GM19099 (cell line): ENCODE measurements around the gene CNTN4.

Experiments
- POLR2A ChIP-seq: IDR thresholded peaks from 3 replicates; pipeline ENCODE4 v1.6.1; 2011; ENCODE audit warnings: low read depth; ENCODE audit not compliant: insufficient read length; ENCODE audit errors: extremely low read depth

The CNTN4 gene

GRCh38 chr3:2995195-2995594, 896.5 kb downstream of the CNTN4 start:
- no peak for TF ChIP-seq POLR2A

GRCh38 chr3:3005146-3005744, 906.6 kb downstream of the CNTN4 start:
- TF ChIP-seq POLR2A = no peak

DNA sequence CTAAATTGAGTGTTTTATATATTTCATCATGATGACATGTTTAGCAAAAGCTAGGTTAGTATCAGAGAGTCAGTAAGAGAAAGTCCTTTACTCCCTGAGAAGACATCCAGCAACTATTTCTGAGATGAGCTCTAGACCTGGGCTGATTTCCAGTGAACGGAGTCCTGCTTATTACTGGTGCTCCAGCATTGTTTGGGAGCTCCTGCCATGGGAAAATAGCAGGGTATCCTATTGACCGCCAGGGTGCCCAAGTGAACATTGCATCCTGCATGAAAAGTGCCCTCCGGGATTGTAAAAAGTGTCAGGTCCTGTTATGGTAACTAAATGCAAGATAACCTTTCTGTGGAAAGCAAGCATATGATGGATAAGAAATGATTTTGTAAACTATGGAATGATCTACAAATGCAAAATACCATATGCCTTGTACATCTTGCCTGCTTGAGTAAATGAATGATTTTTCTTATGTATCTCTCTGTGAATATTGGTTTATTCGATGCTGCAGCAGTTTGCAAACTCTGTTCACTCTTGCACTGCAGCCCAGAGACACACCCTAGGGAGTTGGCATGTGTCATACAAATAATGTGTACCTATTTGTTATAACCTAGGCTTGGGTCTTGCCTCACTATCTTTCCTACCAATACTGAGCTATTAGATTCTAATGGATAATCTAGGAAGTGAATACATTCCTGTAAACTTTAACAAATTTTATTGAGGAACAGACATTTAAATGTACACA, 914.8 kb downstream of the CNTN4 start:
- no peak for TF ChIP-seq POLR2A

- TF ChIP-seq POLR2A = no peak
These were observed 916.8 kb downstream of the CNTN4 start for GRCh38 chr3:3015185-3016089.

GRCh38 chr3:3016226-3016625, 917.6 kb downstream of the CNTN4 start:
- no peak for TF ChIP-seq POLR2A

DNA sequence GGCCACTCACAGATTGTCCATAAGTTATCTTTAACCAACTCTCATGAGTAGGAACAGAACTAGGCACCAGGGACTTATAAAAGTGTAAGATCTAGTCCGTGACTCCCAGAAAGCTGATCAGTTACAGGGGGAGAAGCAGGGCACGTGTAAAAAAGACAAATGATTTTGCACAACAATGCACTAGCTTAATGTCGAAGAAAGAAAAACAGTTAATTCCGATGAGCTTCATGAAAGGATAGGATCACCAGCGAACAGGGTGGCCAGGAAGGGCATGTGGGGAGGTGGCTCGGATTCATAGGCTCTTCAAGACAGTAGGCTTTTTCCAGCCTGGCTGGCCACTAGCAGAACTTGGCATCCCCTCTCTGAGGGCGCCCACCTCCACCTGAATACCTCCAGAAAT, 921.5 kb downstream of the CNTN4 start:
- TF ChIP-seq POLR2A = no peak

GRCh38 chr3:3023111-3023745, 924.6 kb downstream of the CNTN4 start:
- no peak for TF ChIP-seq POLR2A

DNA sequence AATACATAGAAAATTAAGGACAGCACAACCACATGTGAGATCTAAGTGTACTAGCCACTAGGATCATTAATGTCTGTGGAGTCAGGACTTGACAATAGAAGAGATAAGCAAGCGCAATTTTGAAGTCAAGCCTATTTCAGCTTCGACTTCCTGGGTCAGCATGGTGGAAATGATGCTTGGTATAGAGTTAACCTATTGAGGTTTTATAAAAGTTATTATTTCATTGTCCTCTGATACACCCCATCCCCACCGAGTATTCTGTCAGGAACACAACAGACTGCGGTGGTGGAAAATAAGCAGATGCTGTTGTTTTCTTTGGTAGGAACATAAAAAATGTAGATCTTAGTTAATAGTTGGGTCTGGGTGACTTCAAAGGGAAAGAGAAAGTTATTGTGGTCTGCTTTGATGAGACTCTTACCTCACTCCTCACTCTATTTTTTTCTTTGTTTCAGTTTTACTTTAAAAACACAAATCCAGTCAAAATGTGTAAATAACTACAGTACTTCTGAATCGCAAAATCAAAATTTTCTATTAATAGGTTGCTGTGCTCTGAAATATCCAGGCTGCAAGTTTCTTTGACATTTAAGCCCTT, 929.4 kb downstream of the CNTN4 start:
- TF ChIP-seq POLR2A = no peak

GRCh38 chr3:3031326-3031725, 932.7 kb downstream of the CNTN4 start:
- TF ChIP-seq POLR2A = no peak

DNA sequence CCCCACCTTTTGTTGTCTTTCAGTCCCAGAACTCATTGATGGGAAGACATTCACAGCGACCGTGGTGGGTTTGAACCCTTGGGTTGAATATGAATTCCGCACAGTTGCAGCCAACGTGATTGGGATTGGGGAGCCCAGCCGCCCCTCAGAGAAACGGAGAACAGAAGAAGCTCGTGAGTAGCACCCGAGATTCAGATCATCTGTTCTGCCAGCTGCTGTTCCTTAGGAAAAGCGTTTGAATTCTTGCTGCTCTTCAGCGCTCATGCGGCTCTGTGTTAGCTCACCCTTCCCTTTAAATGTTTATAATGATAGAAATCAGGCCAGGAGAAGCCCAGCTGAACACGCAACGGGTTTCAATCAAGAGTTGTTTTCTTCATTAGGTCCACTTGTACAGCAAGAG, 938.5 kb downstream of the CNTN4 start:
- no peak for TF ChIP-seq POLR2A

DNA sequence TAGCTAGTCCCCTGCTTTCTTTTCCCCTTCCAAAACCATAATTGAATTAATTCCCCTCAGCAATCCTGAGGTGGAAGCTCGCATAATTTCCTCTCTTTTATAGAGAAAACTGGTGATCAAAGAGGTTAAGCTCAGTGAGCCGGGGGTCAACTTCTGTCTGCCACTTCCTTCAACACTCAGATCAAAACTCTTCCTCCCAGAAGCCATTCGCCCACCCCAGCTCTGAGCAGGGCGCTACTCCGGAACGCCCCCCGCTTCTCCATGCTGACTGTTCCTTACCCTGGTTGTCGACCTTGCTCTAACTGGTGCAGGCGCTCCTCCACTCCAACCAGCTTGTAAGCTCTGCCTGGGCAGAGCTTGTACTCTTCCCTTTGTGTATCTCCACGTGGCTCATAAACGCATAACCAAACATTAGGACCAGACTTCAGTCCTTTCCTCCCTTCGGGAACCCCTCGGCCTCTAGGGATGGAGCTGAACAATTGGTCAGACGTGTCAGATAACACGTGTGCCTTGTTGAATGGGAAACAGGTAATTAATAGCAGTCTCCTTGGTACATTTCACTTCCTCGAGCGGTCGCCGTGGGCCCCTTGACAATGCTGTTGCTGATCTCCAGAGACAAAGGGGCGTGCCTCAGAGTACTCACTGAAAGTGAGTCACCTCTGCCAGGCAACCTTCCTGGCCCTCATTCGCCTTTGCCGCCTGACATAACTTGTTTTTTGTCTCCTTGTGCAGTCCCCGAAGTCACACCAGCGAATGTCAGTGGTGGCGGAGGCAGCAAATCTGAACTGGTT, 939.7 kb downstream of the CNTN4 start:
- TF ChIP-seq POLR2A = no peak

DNA sequence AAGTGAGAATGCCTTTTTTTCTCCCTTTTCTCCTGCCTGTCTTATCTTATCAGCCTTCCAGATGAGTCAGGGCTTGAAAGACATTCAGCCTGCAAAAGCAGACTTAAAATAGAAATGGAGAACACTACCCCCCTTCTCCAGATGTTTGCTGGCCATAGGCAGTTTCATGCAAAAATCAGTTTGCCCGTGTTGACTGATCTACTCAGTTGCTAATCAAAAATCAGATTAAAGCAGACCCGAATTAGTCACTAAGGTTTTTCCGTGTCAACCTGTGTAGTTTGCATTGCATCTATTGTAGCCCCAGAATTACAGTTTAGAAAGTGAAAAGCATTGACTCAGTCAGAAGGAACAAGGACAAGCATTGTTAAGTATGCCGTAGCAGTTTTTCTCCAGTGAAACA, 955.3 kb downstream of the CNTN4 start:
- no peak for TF ChIP-seq POLR2A

DNA sequence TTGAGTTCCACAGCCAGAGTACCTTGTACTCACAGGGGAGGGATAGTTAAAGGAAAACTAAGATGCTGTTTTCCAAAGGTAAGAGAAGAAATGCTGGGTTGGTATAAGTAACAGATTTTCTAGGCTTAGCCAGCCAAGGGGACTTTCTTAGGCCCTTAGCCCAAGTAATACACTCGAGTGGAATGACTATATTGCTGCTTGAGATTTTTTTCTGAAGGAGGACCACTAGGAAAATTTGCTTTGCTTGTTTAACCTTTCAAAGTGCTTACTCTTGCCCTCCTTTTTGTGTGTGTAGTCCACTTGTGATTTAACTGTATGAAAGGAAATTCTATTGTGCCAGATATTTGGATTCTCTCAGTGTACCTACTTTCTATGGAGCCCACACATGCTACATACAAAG, 961.0 kb downstream of the CNTN4 start:
- no peak for TF ChIP-seq POLR2A

- no peak for TF ChIP-seq POLR2A
These were observed 965.6 kb downstream of the CNTN4 start for GRCh38 chr3:3064297-3064696.
